Suprapubic skin (tissue), 4 donors: ENCODE results near the gene ZBTB16. TPM values are rescaled to one million over a fixed set of nuclear protein-coding genes. Genes with fewer than 3 reads are reported as not detected.
A peak's percentile ranks its signal among the peaks of the same experiment; 100 is the strongest.

ENCODE experiments used
- DNase-seq, 2 donors: peaks; one replicate each; pipeline ENCODE4 v3.0.0-alpha.2; 2019; ENCODE audit warnings: low spot score in 2 of 2
- H3K27ac ChIP-seq: fragments of 200-600 bp; sonication (generic); one replicate; pipeline ENCODE4 v1.5.1; 2019
- H3K27me3 ChIP-seq: fragments of 200-600 bp; sonication (generic); one replicate; pipeline ENCODE4 v1.5.1; 2019
- H3K36me3 ChIP-seq: fragments of 200-600 bp; sonication (generic); one replicate; pipeline ENCODE4 v1.5.1; 2019
- H3K4me1 ChIP-seq: fragments of 200-600 bp; sonication (generic); one replicate; pipeline ENCODE4 v1.5.1; 2019
- H3K4me3 ChIP-seq: fragments of 200-600 bp; sonication (generic); one replicate; pipeline ENCODE4 v1.5.1; 2019; ENCODE audit warnings: mild to moderate bottlenecking
- H3K9me3 ChIP-seq: fragments of 200-600 bp; sonication (generic); one replicate; pipeline ENCODE4 v1.5.1; 2019
- EP300 ChIP-seq: sonication (generic); formaldehyde crosslinking; IDR thresholded peaks from one replicate; pipeline ENCODE4 v1.6.1; 2017; ENCODE audit warnings: antibody characterized with exemption
- POLR2A ChIP-seq, 2 donors: fragments of 450-650 bp; IDR thresholded peaks; one replicate each; pipeline ENCODE4 v1.6.1; 2017; ENCODE audit warnings: antibody characterized with exemption in 2 of 2, mild to moderate bottlenecking in 2 of 2, moderate library complexity in 2 of 2
- POLR2AphosphoS5 ChIP-seq, 3 donors: sonication (generic); formaldehyde crosslinking; IDR thresholded peaks; one replicate each; pipeline ENCODE4 v1.6.1; 2017; ENCODE audit warnings: antibody characterized with exemption in 3 of 3
- WGBS: methylation state at CpG from one replicate; pipeline ENCODE4 v1.1.5; 2018; 5-methylcytosine and 5-hydroxymethylcytosine counted together
- total RNA-seq, 4 donors: library from RNA; depleted of rRNA; stranded (reverse); fragments of >200 nt; gene quantifications; one replicate each; pipeline ENCODE4 v1.1.0, GENCODE V29; 2016
- TF ChIP-seq, protein P1 (sequence below), 2 donors: fragments of 200-600 bp in 1 of 2; fragments of 450-650 bp in 1 of 2; sonication (generic) in 1 of 2; IDR thresholded peaks; one replicate each; pipeline ENCODE4 v1.5.1; 2016 to 2019; ENCODE audit warnings: antibody characterized with exemption in 2 of 2, mild to moderate bottlenecking in 1 of 2, moderate library complexity in 1 of 2

Gene ZBTB16
- total RNA-seq, 4 donors from 2014 or later: 142 to 474 (median 232) TPM

DNA sequence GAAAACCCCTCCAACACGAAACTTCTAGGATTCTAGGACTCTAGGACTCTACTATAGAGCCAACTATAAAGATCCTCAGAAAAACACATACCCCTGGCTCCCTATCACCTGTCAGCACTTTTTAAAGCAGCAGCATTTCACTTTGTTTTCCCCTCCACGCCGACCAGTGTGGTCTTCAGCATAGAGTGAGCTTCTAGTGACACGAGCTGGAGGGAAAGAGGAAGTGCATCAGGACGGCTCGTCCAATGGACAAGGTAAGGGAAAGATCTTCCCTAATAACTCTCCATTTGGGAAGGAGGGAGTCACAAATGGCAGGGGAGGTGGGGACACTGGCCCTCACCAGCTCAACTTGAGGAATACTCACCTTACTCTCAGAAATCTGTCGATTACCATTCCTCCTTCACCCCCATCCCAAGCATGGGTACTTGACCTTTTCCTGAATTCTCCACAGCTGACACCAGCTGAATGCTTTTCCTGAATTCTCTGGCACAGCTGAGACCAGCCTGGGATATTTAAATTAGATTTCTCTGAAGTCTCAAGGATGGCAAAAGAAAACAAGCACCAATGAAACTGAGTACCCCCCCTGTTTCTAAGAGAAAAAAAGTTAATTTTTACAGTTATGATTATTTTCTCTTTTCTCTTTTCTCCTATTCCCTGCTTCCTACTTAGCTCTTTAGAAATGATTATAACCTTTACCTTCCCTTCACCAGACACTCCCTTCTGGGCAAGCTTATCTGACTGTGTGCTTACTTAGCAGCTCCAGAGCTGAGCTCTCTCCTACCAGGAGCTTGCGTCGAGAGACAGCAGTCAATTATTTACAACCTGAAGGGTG, 203.4 kb downstream of the ZBTB16 start:
- Histone ChIP-seq H3K27me3 (no peaks in the 10 kb centered on the region), H3K36me3 (no peaks in the 10 kb centered on the region), H3K4me3 (no peak overlapping the region), H3K27ac (no peak overlapping the region), H3K4me1 (peaks cover 30% of the 10 kb centered on the region), H3K9me3 (no peaks in the 10 kb centered on the region)
- TF ChIP-seq EP300 (no peak), POLR2AphosphoS5 (IDR thresholded peaks at IDR 0.05) (no peak), POLR2A (IDR thresholded peaks at IDR 0.05) (no peak)
- TF ChIP-seq, protein P1, sequence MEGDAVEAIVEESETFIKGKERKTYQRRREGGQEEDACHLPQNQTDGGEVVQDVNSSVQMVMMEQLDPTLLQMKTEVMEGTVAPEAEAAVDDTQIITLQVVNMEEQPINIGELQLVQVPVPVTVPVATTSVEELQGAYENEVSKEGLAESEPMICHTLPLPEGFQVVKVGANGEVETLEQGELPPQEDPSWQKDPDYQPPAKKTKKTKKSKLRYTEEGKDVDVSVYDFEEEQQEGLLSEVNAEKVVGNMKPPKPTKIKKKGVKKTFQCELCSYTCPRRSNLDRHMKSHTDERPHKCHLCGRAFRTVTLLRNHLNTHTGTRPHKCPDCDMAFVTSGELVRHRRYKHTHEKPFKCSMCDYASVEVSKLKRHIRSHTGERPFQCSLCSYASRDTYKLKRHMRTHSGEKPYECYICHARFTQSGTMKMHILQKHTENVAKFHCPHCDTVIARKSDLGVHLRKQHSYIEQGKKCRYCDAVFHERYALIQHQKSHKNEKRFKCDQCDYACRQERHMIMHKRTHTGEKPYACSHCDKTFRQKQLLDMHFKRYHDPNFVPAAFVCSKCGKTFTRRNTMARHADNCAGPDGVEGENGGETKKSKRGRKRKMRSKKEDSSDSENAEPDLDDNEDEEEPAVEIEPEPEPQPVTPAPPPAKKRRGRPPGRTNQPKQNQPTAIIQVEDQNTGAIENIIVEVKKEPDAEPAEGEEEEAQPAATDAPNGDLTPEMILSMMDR (IDR thresholded peaks at IDR 0.05): peak in 1 of 2 donors; percentile 35
- peak in 1 of 2 donors; percentile 34 for DNase-seq
- WGBS: 32% methylated on average over 9 of the region's 9 CpGs

DNA sequence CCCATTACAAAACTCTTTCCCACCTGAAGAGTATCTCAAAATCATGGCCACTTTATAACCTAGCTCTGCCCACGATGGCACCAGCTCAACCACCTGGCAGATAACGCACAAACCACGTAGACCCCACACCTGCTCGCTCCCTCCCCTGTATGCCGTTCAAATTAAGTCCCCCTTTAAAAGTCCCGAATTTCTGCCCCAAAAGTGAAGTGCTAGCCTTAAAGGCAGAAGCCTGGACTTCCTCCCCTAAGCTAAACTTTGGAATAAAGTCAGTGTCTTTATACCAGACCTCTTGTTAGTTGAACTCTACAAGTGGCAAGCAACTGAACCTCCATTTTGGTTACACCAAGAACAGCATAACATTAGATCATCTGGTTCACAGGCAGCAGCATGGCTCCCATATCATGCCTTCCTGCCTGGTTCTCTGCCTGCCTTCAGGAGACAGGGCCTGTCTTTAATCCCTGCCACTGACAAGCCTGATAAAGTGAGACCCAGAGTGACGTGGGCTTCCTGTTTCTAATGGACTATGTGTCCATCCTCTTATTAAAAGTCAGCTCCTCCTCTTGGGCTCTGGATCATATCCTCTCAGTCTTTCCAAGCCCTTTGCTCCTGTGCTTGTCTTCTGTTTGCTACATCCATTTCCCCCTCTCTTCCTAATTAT, 204.1 kb downstream of the ZBTB16 start:
- no peak overlapping the region for H3K4me3 ChIP-seq
- DNase-seq: peak; percentile 31 to 49
- TF ChIP-seq POLR2A (IDR thresholded peaks at IDR 0.05) (no peak), EP300 (no peak), POLR2AphosphoS5 (IDR thresholded peaks at IDR 0.05) (no peak)
- TF ChIP-seq, protein P1 (IDR thresholded peaks at IDR 0.05): no peak
- H3K4me1 ChIP-seq: peaks cover 23% of the 10 kb centered on the region
- no peaks in the 10 kb centered on the region for H3K27me3 ChIP-seq
- H3K27ac ChIP-seq: no peak overlapping the region
- H3K36me3 ChIP-seq: no peaks in the 10 kb centered on the region
- WGBS: 88% methylated on average over 7 of the region's 7 CpGs
- H3K9me3 ChIP-seq: no peaks in the 10 kb centered on the region

DNA sequence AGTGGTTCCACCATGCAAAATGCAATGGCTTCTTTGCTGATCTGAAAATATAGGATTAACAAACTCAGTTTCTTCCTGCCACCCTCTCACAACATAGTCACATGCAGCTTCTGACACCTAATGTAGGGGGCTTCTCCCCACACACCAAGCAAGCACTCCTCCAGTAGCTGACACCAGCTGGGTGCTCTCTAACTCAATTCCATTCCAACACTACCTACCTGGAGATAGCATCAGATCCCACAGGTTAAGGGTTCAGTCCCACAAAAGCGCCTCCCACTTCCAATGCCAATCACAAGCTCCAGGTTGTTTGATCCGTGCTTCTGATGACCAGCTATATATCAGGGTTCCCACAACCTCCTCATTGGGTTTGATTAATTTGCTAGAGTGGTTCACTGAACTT, 204.9 kb downstream of the ZBTB16 start:
- DNase-seq: peak; percentile 32 to 48
- Histone ChIP-seq H3K9me3 (no peaks in the 10 kb centered on the region), H3K4me3 (no peak overlapping the region), H3K27me3 (no peaks in the 10 kb centered on the region), H3K27ac (no peak overlapping the region), H3K4me1 (peaks cover 16% of the 10 kb centered on the region), H3K36me3 (no peaks in the 10 kb centered on the region)
- no peak for TF ChIP-seq POLR2AphosphoS5 (IDR thresholded peaks at IDR 0.05)
- TF ChIP-seq EP300: no peak
- TF ChIP-seq, protein P1 (IDR thresholded peaks at IDR 0.05): no peak
- no peak for TF ChIP-seq POLR2A (IDR thresholded peaks at IDR 0.05)
- WGBS: 83% methylated on average over 2 of the region's 2 CpGs

DNA sequence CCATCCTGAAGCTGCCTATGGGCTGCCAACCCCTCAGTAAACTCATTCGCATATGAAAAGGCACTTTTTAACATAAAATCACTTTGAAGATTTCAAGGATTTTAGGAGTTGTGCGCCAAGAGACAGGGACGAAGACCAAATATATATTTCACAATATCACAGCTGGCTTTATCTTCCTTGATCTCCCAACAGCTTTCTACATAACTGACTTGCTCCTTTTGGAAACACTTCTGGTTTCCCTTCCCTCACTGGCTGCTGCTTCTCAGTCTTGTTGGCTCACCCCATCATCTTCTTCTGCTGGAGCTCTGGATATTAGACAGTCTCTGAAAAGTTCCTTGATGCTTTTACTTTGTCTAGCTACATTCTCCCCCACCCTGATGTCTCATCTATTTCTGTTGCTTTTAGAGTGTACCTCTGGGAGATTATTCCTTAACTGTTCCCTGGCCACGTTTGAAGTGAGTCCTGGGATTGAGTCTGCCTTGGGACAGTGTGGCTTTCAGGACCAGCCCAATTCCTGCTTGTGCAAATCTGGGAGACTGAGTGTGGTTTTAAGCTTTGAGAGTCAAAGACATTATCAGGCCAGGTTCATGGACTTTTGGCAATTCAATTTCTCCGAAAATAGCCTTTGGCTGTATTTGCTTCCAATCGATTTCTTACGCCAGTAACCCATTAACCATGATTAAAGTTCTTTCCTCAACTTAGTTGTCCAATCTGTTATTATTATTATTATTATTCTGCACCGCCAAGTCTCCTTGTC, 205.8 kb downstream of the ZBTB16 start:
- Histone ChIP-seq H3K9me3 (no peaks in the 10 kb centered on the region), H3K4me1 (peaks cover 6% of the 10 kb centered on the region), H3K27ac (no peak overlapping the region), H3K27me3 (no peaks in the 10 kb centered on the region), H3K36me3 (no peaks in the 10 kb centered on the region), H3K4me3 (no peak overlapping the region)
- TF ChIP-seq POLR2AphosphoS5 (IDR thresholded peaks at IDR 0.05): no peak
- TF ChIP-seq EP300: no peak
- peak; percentile 21 to 35 for DNase-seq
- WGBS: 70% methylated on average over 8 of the region's 8 CpGs

DNA sequence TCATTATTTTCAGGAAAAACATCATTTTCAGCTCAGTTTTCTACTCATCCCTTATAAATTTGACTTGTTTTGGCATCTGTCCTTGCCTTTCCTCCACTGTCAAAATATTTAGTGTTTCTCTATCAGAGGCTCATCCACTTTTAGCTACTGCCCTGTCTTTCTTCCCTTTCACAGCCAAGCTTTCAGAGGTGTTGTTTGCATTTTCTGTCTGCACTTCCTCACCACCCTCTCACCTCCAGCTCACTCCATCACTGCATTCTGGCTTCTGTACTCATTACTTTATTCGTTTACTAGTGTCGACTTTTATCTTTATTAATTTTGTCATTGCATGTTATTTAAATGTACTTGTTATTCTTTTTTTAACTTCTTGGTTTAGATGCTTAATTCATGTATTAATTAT, 210.0 kb downstream of the ZBTB16 start:
- TF ChIP-seq POLR2A (IDR thresholded peaks at IDR 0.05) (no peak), POLR2AphosphoS5 (IDR thresholded peaks at IDR 0.05) (no peak), EP300 (no peak)
- TF ChIP-seq, protein P1 (IDR thresholded peaks at IDR 0.05): no peak
- 72% methylated on average over 2 of the region's 2 CpGs for WGBS
- Histone ChIP-seq H3K27ac (no peak overlapping the region), H3K27me3 (no peaks in the 10 kb centered on the region), H3K4me1 (no peaks in the 10 kb centered on the region), H3K4me3 (no peak overlapping the region), H3K9me3 (no peaks in the 10 kb centered on the region), H3K36me3 (no peaks in the 10 kb centered on the region)
- DNase-seq: no peak
